Spinal cord (tissue), 10 donors: ENCODE measurements around the gene APCS. TPM values are rescaled to one million over a fixed set of nuclear protein-coding genes. Genes with fewer than 3 reads are reported as not detected.

ENCODE experiments used
- DNase-seq, 6 donors: peaks; one replicate each; pipeline versions ENCODE4 v3.0.0 to v3.0.0-alpha.2; 2013 to 2015; ENCODE audit warnings: low spot score in 6 of 6, low read depth in 4 of 6
- H3K27ac ChIP-seq: one replicate; pipeline ENCODE4 v1.5.1; 2013; ENCODE audit warnings: low read depth, low read length, control low read depth
- H3K27me3 ChIP-seq: one replicate; pipeline ENCODE4 v1.6.1; 2013; ENCODE audit warnings: low read length; ENCODE audit not compliant: control insufficient read depth, insufficient read depth
- H3K36me3 ChIP-seq: one replicate; pipeline ENCODE4 v1.6.1; 2013; ENCODE audit warnings: low read length; ENCODE audit not compliant: control insufficient read depth, insufficient read depth
- H3K4me1 ChIP-seq: one replicate; pipeline ENCODE4 v1.6.1; 2013; ENCODE audit warnings: low read length; ENCODE audit not compliant: control insufficient read depth, insufficient read depth
- H3K4me3 ChIP-seq: one replicate; pipeline ENCODE4 v1.5.1; 2013; ENCODE audit warnings: low read depth, low read length, control low read depth
- H3K9me3 ChIP-seq: one replicate; pipeline ENCODE4 v1.6.1; 2013; ENCODE audit warnings: low read length; ENCODE audit not compliant: control insufficient read depth, insufficient read depth
- WGBS: methylation state at CpG from one replicate; pipeline ENCODE4 v1.1.5; 2013; ENCODE audit warnings: missing lambda C conversion rate; ENCODE audit not compliant: insufficient coverage; 5-methylcytosine and 5-hydroxymethylcytosine counted together
- polyA plus RNA-seq, 2 donors: library from polyadenylated mRNA; unstranded; fragments of 120-200 nt; gene quantifications; one replicate each; pipeline ENCODE4 v1.2.1, GENCODE V29; 2013; ENCODE audit not compliant: insufficient read length in 2 of 2
- total RNA-seq, 2 donors: library from RNA; depleted of rRNA in 1 of 2; stranded (reverse); fragments of 120-200 nt in 1 of 2; fragments of >200 nt in 1 of 2; gene quantifications; one replicate each; pipeline versions ENCODE4 v1.2.3 to v1.2.4, GENCODE V29; 2013 to 2014
- donor health status: healthy.

Gene APCS
- total and polyA plus RNA-seq, 4 donors, result not detected

GRCh38 chr1:159581422-159581821 lies 6.2 kb upstream of the APCS start:
- Histone ChIP-seq H3K27ac (no peak overlapping the region), H3K36me3 (no peaks in the 10 kb centered on the region), H3K4me1 (no peaks in the 10 kb centered on the region), H3K27me3 (no peaks in the 10 kb centered on the region), H3K9me3 (no peaks in the 10 kb centered on the region), H3K4me3 (no peak overlapping the region)
- WGBS, result no CpG with 5 or more reads among the region's 1 CpG
- DNase-seq, result no peak

GRCh38 chr1:159584536-159584935 lies 3.1 kb upstream of the APCS start:
- no peak for DNase-seq
- no peaks in the 10 kb centered on the region for H3K36me3 ChIP-seq
- WGBS, result 85% methylated on average over 2 of the region's 2 CpGs
- H3K4me1 ChIP-seq, result no peaks in the 10 kb centered on the region
- H3K4me3 ChIP-seq, result no peak overlapping the region
- no peak overlapping the region for H3K27ac ChIP-seq
- H3K27me3 ChIP-seq, result no peaks in the 10 kb centered on the region
- H3K9me3 ChIP-seq, result no peaks in the 10 kb centered on the region

- Histone ChIP-seq H3K4me1 (no peaks in the 10 kb centered on the region), H3K36me3 (no peaks in the 10 kb centered on the region), H3K9me3 (no peaks in the 10 kb centered on the region), H3K27ac (no peak overlapping the region), H3K4me3 (no peak overlapping the region), H3K27me3 (no peaks in the 10 kb centered on the region)
- DNase-seq, result no peak
- WGBS, result 100% methylated on average over 1 of the region's 4 CpGs
Measured at GRCh38 chr1:159591981-159592380, 4.4 kb downstream of the APCS start.

- no peak for DNase-seq
- H3K27me3 ChIP-seq, result no peaks in the 10 kb centered on the region
- 100% methylated on average over 1 of the region's 6 CpGs for WGBS
- H3K9me3 ChIP-seq, result no peaks in the 10 kb centered on the region
- no peaks in the 10 kb centered on the region for H3K36me3 ChIP-seq
- no peaks in the 10 kb centered on the region for H3K4me1 ChIP-seq
- H3K27ac ChIP-seq, result no peak overlapping the region
- H3K4me3 ChIP-seq, result no peak overlapping the region
Measured at GRCh38 chr1:159594625-159595405, 7.2 kb downstream of the APCS start.

GRCh38 chr1:159598196-159598595 lies 10.6 kb downstream of the APCS start:
- no peak for DNase-seq

GRCh38 chr1:159600894-159601293 lies 13.3 kb downstream of the APCS start:
- Histone ChIP-seq H3K36me3 (no peaks in the 10 kb centered on the region), H3K4me1 (no peaks in the 10 kb centered on the region), H3K4me3 (no peak overlapping the region), H3K9me3 (no peaks in the 10 kb centered on the region), H3K27ac (no peak overlapping the region), H3K27me3 (no peaks in the 10 kb centered on the region)
- DNase-seq, result no peak
- WGBS, result no CpG with 5 or more reads among the region's 3 CpGs

More at GRCh38 chr1:159598196-159598595, 10.6 kb downstream of the APCS start:
- 79% methylated on average over 4 of the region's 4 CpGs for WGBS
- Histone ChIP-seq H3K4me1 (no peaks in the 10 kb centered on the region), H3K27me3 (no peaks in the 10 kb centered on the region), H3K4me3 (no peak overlapping the region), H3K27ac (no peak overlapping the region), H3K9me3 (no peaks in the 10 kb centered on the region), H3K36me3 (no peaks in the 10 kb centered on the region)

GRCh38 chr1:159602501-159602999 lies 14.9 kb downstream of the APCS start:
- DNase-seq, result no peak
- no peaks in the 10 kb centered on the region for H3K27me3 ChIP-seq
- H3K27ac ChIP-seq, result no peak overlapping the region
- H3K36me3 ChIP-seq, result no peaks in the 10 kb centered on the region
- no peak overlapping the region for H3K4me3 ChIP-seq
- no peaks in the 10 kb centered on the region for H3K4me1 ChIP-seq
- WGBS, result 71% methylated on average over 3 of the region's 5 CpGs
- no peaks in the 10 kb centered on the region for H3K9me3 ChIP-seq

GRCh38 chr1:159612211-159612885 lies 24.7 kb downstream of the APCS start:
- no peaks in the 10 kb centered on the region for H3K4me1 ChIP-seq
- H3K36me3 ChIP-seq, result no peaks in the 10 kb centered on the region
- 75% methylated on average over 8 of the region's 8 CpGs for WGBS
- DNase-seq, result no peak
- H3K27me3 ChIP-seq, result no peaks in the 10 kb centered on the region
- H3K27ac ChIP-seq, result no peak overlapping the region
- no peak overlapping the region for H3K4me3 ChIP-seq
- no peaks in the 10 kb centered on the region for H3K9me3 ChIP-seq

GRCh38 chr1:159632922-159633321 lies 45.3 kb downstream of the APCS start:
- no peaks in the 10 kb centered on the region for H3K27me3 ChIP-seq
- no peak overlapping the region for H3K4me3 ChIP-seq
- H3K36me3 ChIP-seq, result no peaks in the 10 kb centered on the region
- H3K4me1 ChIP-seq, result no peaks in the 10 kb centered on the region
- no peak overlapping the region for H3K27ac ChIP-seq
- no peaks in the 10 kb centered on the region for H3K9me3 ChIP-seq
- DNase-seq, result no peak
